HepG2 (cell line): ENCODE measurements around the gene ENC1. TPM values are rescaled to one million over a fixed set of nuclear protein-coding genes. Genes with fewer than 3 reads are reported as not detected.

Source experiments
- ATF5 ChIP-seq: sonication (generic); formaldehyde crosslinking; IDR thresholded peaks from 2 replicates; pipeline ENCODE4 v1.4.0; 2020; ENCODE audit warnings: mild to moderate bottlenecking, low read depth, missing genetic modification reagents
- FOSL1 ChIP-seq: sonication (generic); formaldehyde crosslinking; IDR thresholded peaks from 2 replicates; pipeline ENCODE4 v1.9.0; 2021; ENCODE audit warnings: missing genetic modification reagents, borderline replicate concordance
- FOXA1 ChIP-seq, 2 experiments: fragments of 450-650 bp in 1 of 2; sonication (generic) in 1 of 2; formaldehyde crosslinking in 1 of 2; IDR thresholded peaks; 2 replicates each; pipeline versions ENCODE4 v1.4.0 to v1.6.1; 2016 to 2020; ENCODE audit warnings: missing genetic modification reagents in 1 of 2
- HNF4A ChIP-seq: sonication (generic); formaldehyde crosslinking; IDR thresholded peaks from 2 replicates; pipeline ENCODE4 v1.4.0; 2020; ENCODE audit warnings: missing genetic modification reagents
- KLF6 ChIP-seq: IDR thresholded peaks from 2 replicates; pipeline ENCODE4 v1.8.0; 2016; ENCODE audit warnings: missing biosample characterization, missing genetic modification reagents
- PCBP2 ChIP-seq: fragments of 200-400 bp; formaldehyde crosslinking; optimal IDR thresholded peaks from 2 replicates; pipeline ENCODE3; 2018; ENCODE audit warnings: low read length, low read depth; ENCODE audit not compliant: poor library complexity, severe bottlenecking
- SIX1 ChIP-seq: sonication (generic); formaldehyde crosslinking; IDR thresholded peaks from 2 replicates; pipeline ENCODE4 v1.4.0; 2020; ENCODE audit warnings: missing genetic modification reagents, borderline replicate concordance
- TOPORS ChIP-seq: sonication (generic); formaldehyde crosslinking; IDR thresholded peaks from 2 replicates; pipeline ENCODE4 v1.8.0; 2023; ENCODE audit warnings: mild to moderate bottlenecking, missing genetic modification reagents
- ZBTB10 ChIP-seq: sonication (generic); formaldehyde crosslinking; IDR thresholded peaks from 2 replicates; pipeline ENCODE4 v1.4.0; 2020; ENCODE audit warnings: missing genetic modification reagents, borderline replicate concordance
- ZNF142 ChIP-seq: sonication (generic); formaldehyde crosslinking; IDR thresholded peaks from 2 replicates; pipeline ENCODE4 v1.4.0; 2020; ENCODE audit warnings: missing genetic modification reagents
- ZNF367 ChIP-seq: sonication (generic); formaldehyde crosslinking; IDR thresholded peaks from 2 replicates; pipeline ENCODE4 v1.4.0; 2020; ENCODE audit warnings: missing genetic modification reagents, borderline replicate concordance
- ZNF816 ChIP-seq: sonication (generic); formaldehyde crosslinking; IDR thresholded peaks from 2 replicates; pipeline ENCODE4 v1.8.0; 2022; ENCODE audit warnings: missing genetic modification reagents, mild to moderate bottlenecking, borderline replicate concordance
- ZNF83 ChIP-seq: sonication (generic); formaldehyde crosslinking; IDR thresholded peaks from 2 replicates; pipeline ENCODE4 v1.4.0; 2020; ENCODE audit warnings: missing genetic modification reagents, mild to moderate bottlenecking, borderline replicate concordance
- polyA plus RNA-seq, 8 experiments: library from polyadenylated mRNA; depleted of rRNA in 3 of 8; stranded (reverse) in 7 of 8; unstranded in 1 of 8; fragments of >200 nt; fragmentation: Illumina TruSeq in 4 of 8; extraction: Trizol in 4 of 8; gene quantifications; 2 replicates each; pipeline versions ENCODE4 v1.2.1 to v1.2.3, GENCODE V29; 2011 to 2016; ENCODE audit warnings: low read depth in 4 of 8, missing spikeins in 1 of 8, mixed read lengths in 1 of 8; ENCODE audit not compliant: insufficient read depth in 1 of 8
- total RNA-seq, 5 experiments: library from RNA; depleted of rRNA; stranded (reverse); fragments of >200 nt; fragmentation: Illumina TruSeq; extraction: Trizol; gene quantifications; 2 replicates each; pipeline ENCODE4 v1.2.3, GENCODE V29; 2016; ENCODE audit warnings: low read depth in 1 of 5
- TF ChIP-seq, protein P1 (sequence below): IDR thresholded peaks from 2 replicates; pipeline ENCODE4 v1.6.1; 2016; ENCODE audit warnings: low read depth

Gene ENC1
- total and polyA plus RNA-seq, 2 of the 13 experiments (the other 11 are each of a cell fraction or from before 2014, with no cell fraction given): 63.8 to 64.4 TPM

- TF ChIP-seq FOXA1 (IDR thresholded peaks at IDR 0.05): no peak
- no peak for TF ChIP-seq FOXA1 (CRISPR knock-in tag; IDR thresholded peaks at IDR 0.05)
- no peak for TF ChIP-seq ZNF83 (CRISPR knock-in tag)
- peak; percentile 78; the same call in 1 of the 2 replicates for TF ChIP-seq ZNF816 (CRISPR knock-in tag)
- no peak for TF ChIP-seq ZNF142 (CRISPR knock-in tag)
- TF ChIP-seq, protein P1, sequence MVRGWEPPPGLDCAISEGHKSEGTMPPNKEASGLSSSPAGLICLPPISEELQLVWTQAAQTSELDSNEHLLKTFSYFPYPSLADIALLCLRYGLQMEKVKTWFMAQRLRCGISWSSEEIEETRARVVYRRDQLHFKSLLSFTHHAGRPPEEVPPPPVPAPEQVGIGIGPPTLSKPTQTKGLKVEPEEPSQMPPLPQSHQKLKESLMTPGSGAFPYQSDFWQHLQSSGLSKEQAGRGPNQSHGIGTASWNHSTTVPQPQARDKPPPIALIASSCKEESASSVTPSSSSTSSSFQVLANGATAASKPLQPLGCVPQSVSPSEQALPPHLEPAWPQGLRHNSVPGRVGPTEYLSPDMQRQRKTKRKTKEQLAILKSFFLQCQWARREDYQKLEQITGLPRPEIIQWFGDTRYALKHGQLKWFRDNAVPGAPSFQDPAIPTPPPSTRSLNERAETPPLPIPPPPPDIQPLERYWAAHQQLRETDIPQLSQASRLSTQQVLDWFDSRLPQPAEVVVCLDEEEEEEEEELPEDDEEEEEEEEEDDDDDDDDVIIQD: 0 out of 2 replicates have a peak, but pooled peaks have one; percentile 23
- peak; percentile 93 for TF ChIP-seq FOSL1 (CRISPR knock-in tag)
- no peak for TF ChIP-seq ZNF367 (CRISPR knock-in tag)
- TF ChIP-seq TOPORS (CRISPR knock-in tag): no peak; the same call in 1 of the 2 replicates
- no peak for TF ChIP-seq HNF4A (CRISPR knock-in tag)
- no peak; the same call in 1 of the 2 replicates for TF ChIP-seq SIX1 (CRISPR knock-in tag)
- no peak for TF ChIP-seq KLF6 (CRISPR knock-in tag)
- no peak for TF ChIP-seq ATF5 (CRISPR knock-in tag)
- no peak for TF ChIP-seq PCBP2
- no peak; the same call in 1 of the 2 replicates for TF ChIP-seq ZBTB10
Measured at GRCh38 chr5:74684900-74685851, 44.6 kb upstream of the ENC1 start, which contains the start of gene HEXB (continued).
